Epithelial cell of alveolus of lung (primary cell): Measurements from ENCODE around the gene LLGL2. TPM values are rescaled to one million over a fixed set of nuclear protein-coding genes. Genes with fewer than 3 reads are reported as not detected.

Experiments
- total RNA-seq: library from RNA; depleted of rRNA; stranded (reverse); fragments of >200 nt; gene quantifications from 2 replicates; pipeline ENCODE4 v1.2.1, GENCODE V29; 2015

The LLGL2 gene, protein sequence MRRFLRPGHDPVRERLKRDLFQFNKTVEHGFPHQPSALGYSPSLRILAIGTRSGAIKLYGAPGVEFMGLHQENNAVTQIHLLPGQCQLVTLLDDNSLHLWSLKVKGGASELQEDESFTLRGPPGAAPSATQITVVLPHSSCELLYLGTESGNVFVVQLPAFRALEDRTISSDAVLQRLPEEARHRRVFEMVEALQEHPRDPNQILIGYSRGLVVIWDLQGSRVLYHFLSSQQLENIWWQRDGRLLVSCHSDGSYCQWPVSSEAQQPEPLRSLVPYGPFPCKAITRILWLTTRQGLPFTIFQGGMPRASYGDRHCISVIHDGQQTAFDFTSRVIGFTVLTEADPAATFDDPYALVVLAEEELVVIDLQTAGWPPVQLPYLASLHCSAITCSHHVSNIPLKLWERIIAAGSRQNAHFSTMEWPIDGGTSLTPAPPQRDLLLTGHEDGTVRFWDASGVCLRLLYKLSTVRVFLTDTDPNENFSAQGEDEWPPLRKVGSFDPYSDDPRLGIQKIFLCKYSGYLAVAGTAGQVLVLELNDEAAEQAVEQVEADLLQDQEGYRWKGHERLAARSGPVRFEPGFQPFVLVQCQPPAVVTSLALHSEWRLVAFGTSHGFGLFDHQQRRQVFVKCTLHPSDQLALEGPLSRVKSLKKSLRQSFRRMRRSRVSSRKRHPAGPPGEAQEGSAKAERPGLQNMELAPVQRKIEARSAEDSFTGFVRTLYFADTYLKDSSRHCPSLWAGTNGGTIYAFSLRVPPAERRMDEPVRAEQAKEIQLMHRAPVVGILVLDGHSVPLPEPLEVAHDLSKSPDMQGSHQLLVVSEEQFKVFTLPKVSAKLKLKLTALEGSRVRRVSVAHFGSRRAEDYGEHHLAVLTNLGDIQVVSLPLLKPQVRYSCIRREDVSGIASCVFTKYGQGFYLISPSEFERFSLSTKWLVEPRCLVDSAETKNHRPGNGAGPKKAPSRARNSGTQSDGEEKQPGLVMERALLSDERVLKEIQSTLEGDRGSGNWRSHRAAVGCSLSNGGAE
- 0.64 and 1.2 TPM in 2 replicates for total RNA-seq

DNA sequence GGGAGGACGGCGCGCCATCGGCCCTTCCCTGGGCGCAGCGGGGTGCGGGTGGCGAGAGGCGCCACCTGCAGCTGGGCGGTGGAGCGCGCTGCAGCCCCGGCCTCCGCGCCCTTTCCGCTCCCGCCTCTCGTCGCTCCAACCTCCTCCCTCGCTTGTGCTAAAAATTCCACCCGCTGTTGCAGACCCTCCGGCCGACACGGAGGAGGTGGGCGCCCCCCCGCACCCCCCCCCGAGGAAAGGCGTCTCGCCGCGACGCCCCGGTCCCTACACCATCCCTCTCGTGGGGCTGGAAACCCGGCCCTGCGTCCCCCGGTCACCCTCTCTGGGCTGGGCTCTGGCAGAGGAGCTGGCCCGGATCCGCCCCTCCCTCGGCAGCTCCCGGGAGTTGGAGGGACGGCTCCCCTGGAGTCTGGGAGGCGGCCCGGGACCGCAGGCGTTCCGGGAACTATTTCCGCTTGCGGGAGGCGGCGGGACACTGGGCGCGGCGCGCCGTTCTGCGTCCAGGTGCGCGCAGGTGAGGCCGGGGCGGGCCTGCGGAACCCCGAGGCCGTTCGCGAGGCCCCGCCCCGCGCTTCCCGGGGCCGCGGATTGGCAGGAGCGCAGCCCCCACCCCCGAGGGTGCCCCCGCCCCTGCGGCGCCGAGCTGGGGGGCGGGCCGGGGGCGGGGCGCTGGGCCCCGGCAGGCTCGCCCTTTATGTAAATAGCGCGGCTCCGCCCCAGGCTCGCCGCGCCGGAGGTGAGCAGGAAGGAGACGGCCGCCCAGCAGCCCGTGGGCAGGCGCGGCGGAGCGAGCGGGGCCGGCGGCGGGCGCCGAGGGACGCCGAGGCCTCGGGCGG lies at the start of gene LLGL2:
LLGL2 (plus strand) TSS at position 728 of the 836 bp plus-strand sequence. CDS start 17,730 bp downstream, outside the sequence.

DNA sequence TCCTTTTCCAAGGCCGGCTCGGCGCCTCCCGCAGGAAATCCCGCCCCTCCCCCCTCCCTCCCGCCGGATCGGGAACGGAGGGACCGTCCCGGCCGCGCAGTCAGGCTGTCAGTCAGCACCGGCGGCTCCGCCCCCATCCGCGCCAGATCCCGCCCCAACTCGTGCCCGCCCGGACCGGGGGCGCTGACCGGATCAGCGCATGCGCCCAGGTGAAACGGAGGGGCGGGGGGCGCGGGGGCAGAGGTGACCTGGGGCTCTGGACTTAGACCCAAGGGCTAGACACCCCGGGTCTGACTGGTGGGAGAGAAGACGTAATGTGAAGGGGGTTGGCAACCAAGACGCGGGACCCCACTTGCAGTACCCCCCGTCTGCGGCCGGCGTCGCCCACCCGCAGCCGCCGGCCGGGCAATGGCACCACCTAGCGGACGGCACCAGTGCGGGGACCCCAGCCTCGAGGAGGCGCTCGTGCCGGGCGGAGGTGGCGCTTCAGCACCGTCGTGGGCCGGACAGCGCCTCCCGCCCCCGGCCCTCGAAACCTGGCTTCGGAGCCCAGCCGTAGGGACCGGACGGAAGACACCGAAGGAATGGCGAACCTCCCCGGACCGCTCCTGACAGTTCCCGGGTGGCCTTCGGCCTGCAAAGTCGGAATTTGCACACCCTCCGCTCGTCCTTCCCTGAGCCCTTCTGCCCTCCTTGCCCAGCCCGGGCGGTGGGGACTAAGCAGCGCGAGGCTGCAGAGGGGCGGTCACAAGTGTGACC lies 9.8 kb upstream of the LLGL2 start, which contains the start of gene CASKIN2:
CASKIN2 (minus strand) TSS at position 42 of the 759 bp plus-strand sequence. CDS start 1,733 bp downstream, outside the sequence.

DNA sequence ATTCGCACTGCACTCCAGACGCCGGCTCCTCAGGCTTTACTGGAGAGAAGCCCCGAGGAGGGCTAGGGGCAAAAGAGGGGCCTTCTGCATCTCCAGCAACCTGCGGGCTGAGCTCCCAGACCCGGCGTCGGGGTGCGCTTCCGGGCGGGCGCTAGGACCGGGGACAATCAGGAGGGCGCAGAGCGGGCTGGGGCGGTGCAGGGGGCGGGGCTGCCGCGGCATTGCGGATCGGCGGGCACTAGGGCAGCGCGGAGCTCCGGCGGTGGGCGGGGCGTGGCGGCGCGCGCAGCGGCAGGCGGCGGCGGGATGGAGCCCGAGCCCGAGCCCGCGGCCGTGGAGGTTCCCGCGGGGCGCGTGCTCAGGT lies 9.3 kb upstream of the LLGL2 start, which contains the start of gene TSEN54:
TSEN54 (plus strand) TSS at position 274 of the 364 bp plus-strand sequence; CDS start at position 307, 33 bp downstream.

DNA sequence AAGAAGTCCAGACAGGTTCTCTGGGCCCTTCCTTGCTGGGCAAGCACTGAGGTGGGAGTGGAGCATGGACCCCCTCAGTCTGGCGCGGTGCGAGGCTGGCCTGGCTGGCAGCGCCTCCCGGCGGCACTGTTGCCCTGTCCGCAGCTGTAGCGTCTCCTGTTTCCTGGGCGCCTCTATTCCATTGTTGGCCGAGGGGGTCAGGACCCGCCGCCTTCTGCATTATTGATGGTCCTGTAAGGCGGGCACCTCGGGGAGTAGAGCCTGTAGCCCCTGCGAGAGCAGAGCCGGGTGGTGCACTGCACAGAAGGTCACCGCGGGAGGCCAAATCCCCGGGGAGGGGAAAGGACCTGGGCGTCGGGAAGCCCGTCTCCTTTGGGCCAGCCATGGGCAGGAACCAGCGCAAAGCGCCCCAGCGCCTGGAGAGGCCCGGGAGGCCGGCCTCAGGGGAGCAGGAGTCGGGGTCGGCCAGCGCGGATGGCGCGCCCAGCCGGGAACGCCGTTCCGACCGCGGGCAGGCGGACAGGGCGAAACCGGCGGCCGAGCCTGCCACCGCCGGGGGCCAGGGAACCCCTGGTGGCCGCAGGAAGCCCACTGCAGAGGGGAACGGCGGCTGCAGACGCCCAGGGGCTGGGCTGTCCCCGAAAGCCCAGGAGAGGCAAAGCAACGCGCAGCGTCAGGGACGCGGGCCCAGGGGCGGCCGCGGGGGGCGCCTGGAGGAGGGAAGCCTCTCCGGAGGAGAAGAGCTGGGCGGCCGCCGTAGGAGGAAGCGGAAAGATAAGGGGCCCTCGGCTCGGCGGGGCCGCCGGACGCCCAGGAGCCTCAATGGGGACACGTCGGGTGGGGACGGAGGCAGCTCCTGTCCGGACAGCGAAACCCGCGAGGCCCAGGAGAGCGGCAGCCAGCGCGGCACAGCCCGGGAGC lies 62.4 kb downstream of the LLGL2 start, which contains the start of gene MYO15B:
MYO15B (plus strand) TSS at position 126 of the 921 bp plus-strand sequence; CDS start at position 384, 258 bp downstream.

Other genes with a start within 250 kb of the LLGL2 start
- gene SLC25A19, start 236.3 kb upstream of the LLGL2 start, total RNA-seq, result 3.0 and 10.2 TPM in 2 replicates
- gene GRB2, start 120.0 kb upstream of the LLGL2 start, total RNA-seq, result 76.8 and 82.6 TPM in 2 replicates
- 40.6 and 56.9 TPM in 2 replicates for gene TMEM94, start 69.1 kb upstream of the LLGL2 start, total RNA-seq
- gene CASKIN2, start 10.2 kb upstream of the LLGL2 start, total RNA-seq, result 6.7 and 8.1 TPM in 2 replicates
- 13.6 and 22.1 TPM in 2 replicates for gene TSEN54, start 9.2 kb upstream of the LLGL2 start, total RNA-seq
- gene MYO15B, start 62.1 kb downstream of the LLGL2 start, total RNA-seq, result 0.13 and 8.4 TPM in 2 replicates
- gene SMIM5, start 107.7 kb downstream of the LLGL2 start, total RNA-seq, result not detected in 2 replicates
- gene RECQL5, start 141.5 kb downstream of the LLGL2 start, total RNA-seq, result 12.3 and 22.4 TPM in 2 replicates
- 45.2 and 58.1 TPM in 2 replicates for gene SAP30BP, start 141.6 kb downstream of the LLGL2 start, total RNA-seq
- 2.1 and 22.9 TPM in 2 replicates for gene ITGB4, start 195.8 kb downstream of the LLGL2 start, total RNA-seq
- gene GALK1, start 239.5 kb downstream of the LLGL2 start, total RNA-seq, result 51.7 and 54.4 TPM in 2 replicates